Activated T-cell treated with anti-CD3 and anti-CD28 coated beads for 24 hours (primary cell): ENCODE data around the gene LCMT1.
"Not testable (repeated sequence)": the region's sequence is repeated elsewhere in the genome, so short reads cannot be mapped to it uniquely, and the experiment has no call there.

ENCODE experiments used
- DNase-seq: peaks from one replicate; pipeline ENCODE4 v3.0.0-alpha.2; 2020; ENCODE audit warnings: low read depth

Gene LCMT1

GRCh38 chr16:25095636-25096035, 15.9 kb upstream of the LCMT1 start:
- DNase-seq = no peak

GRCh38 chr16:25097276-25097975, 14.1 kb upstream of the LCMT1 start:
- DNase-seq = no peak

GRCh38 chr16:25100511-25100910, 11.0 kb upstream of the LCMT1 start:
- no peak for DNase-seq

GRCh38 chr16:25106567-25107465, 4.7 kb upstream of the LCMT1 start:
- peak; percentile 73 for DNase-seq

- DNase-seq = no peak
These were observed 4.1 kb upstream of the LCMT1 start for GRCh38 chr16:25107466-25107792.

GRCh38 chr16:25108054-25108453, 3.5 kb upstream of the LCMT1 start:
- DNase-seq = no peak

- DNase-seq = no peak
These were observed 1.9 kb upstream of the LCMT1 start for GRCh38 chr16:25109643-25110042.

GRCh38 chr16:25110387-25110947, 1.1 kb upstream of the LCMT1 start:
- DNase-seq = peak; percentile 34

- DNase-seq = no peak
These were observed 2.6 kb downstream of the LCMT1 start for GRCh38 chr16:25114121-25114520.

GRCh38 chr16:25118851-25119578, 7.5 kb downstream of the LCMT1 start:
- DNase-seq = no peak

GRCh38 chr16:25121824-25122600, 10.5 kb downstream of the LCMT1 start:
- DNase-seq = no peak

GRCh38 chr16:25124503-25124902, 13.0 kb downstream of the LCMT1 start:
- no peak for DNase-seq

- DNase-seq = not testable (repeated sequence)
These were observed 14.6 kb downstream of the LCMT1 start for GRCh38 chr16:25126086-25126666.

- peak; percentile 21 for DNase-seq
These were observed 15.3 kb downstream of the LCMT1 start for GRCh38 chr16:25126820-25127232.

GRCh38 chr16:25132751-25133150, 21.2 kb downstream of the LCMT1 start:
- not testable (repeated sequence) for DNase-seq

GRCh38 chr16:25134166-25134700, 22.7 kb downstream of the LCMT1 start:
- DNase-seq = no peak

- DNase-seq = no peak
These were observed 23.8 kb downstream of the LCMT1 start for GRCh38 chr16:25135254-25135878.

GRCh38 chr16:25138130-25138529, 26.6 kb downstream of the LCMT1 start:
- DNase-seq = no peak

GRCh38 chr16:25140459-25140858, 28.9 kb downstream of the LCMT1 start:
- no peak for DNase-seq

GRCh38 chr16:25141648-25142047, 30.1 kb downstream of the LCMT1 start:
- DNase-seq = no peak
